Vagina (tissue), 2 donors: ENCODE results near the gene AADACL3. TPM values are rescaled to one million over a fixed set of nuclear protein-coding genes. Genes with fewer than 3 reads are reported as not detected.

ENCODE experiments used
- DNase-seq, 2 donors: peaks; one replicate each; pipeline ENCODE4 v3.0.0-alpha.2; 2017; ENCODE audit errors: extremely low spot score in 2 of 2
- H3K27ac ChIP-seq: fragments of 200-600 bp; sonication (generic); one replicate; pipeline ENCODE4 v1.5.1; 2019
- H3K27me3 ChIP-seq: fragments of 200-600 bp; sonication (generic); one replicate; pipeline ENCODE4 v1.5.1; 2019
- H3K36me3 ChIP-seq, 2 donors: fragments of 200-600 bp; sonication (generic); one replicate each; pipeline ENCODE4 v1.5.1; 2017 to 2019
- H3K4me1 ChIP-seq: fragments of 200-600 bp; sonication (generic); one replicate; pipeline ENCODE4 v1.5.1; 2019
- H3K4me3 ChIP-seq, 2 donors: fragments of 200-600 bp; sonication (generic); 1 replicate in 1 of 2; 2 replicates in 1 of 2; pipeline ENCODE4 v1.5.1; 2016 to 2019
- H3K9me3 ChIP-seq: fragments of 200-600 bp; sonication (generic); one replicate; pipeline ENCODE4 v1.5.1; 2019
- POLR2A ChIP-seq, 2 donors: fragments of 450-650 bp; IDR thresholded peaks; one replicate each; pipeline ENCODE4 v1.6.1; 2017; ENCODE audit warnings: antibody characterized with exemption in 2 of 2, mild to moderate bottlenecking in 2 of 2, moderate library complexity in 2 of 2
- POLR2AphosphoS5 ChIP-seq, 2 donors: sonication (generic); formaldehyde crosslinking; IDR thresholded peaks; one replicate each; pipeline ENCODE4 v1.9.0; 2017; ENCODE audit warnings: antibody characterized with exemption in 2 of 2, mild to moderate bottlenecking in 2 of 2, low read depth in 1 of 2; ENCODE audit not compliant: insufficient read depth in 1 of 2
- intact Hi-C: fragments of 100-400 bp; cut with DNase I; formaldehyde crosslinking; loops from one replicate; pipeline ENCODE4 v1.15.1; 2023
- total RNA-seq: library from RNA; depleted of rRNA; stranded (reverse); fragments of >200 nt; gene quantifications from one replicate; pipeline ENCODE4 v1.2.3, GENCODE V29; 2016
- TF ChIP-seq, protein P1 (sequence below), 3 experiments: fragments of 450-650 bp in 2 of 3; fragments of 200-600 bp in 1 of 3; sonication (generic) in 1 of 3; IDR thresholded peaks; one replicate each; pipeline ENCODE4 v1.5.1; 2017 to 2019; ENCODE audit warnings: antibody characterized with exemption in 3 of 3, mild to moderate bottlenecking in 2 of 3, moderate library complexity in 2 of 3

AADACL3 gene
- total RNA-seq, 1 donor from 2014 or later, result not detected

DNA sequence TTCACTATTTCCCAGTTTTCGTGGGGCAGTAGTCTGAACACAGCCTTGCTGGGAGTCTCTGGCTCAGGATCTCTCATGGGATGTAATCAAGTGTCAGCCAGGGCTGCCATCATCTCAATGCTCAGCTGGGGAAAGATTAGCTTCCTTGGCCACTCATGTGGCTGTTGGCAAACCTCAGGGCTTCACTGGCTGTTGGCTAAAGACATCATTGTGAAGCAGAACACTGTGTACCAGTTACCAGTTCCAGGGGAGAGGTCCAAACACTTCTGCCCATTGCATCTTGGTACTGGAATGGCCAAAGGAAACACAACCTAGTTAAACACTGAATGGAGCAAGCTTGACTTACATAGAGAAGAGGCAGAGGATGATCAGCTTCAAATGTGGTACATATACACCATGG is 38.3 kb upstream of the AADACL3 start:
- intact Hi-C loops, result no loop called here
- TF ChIP-seq POLR2A (IDR thresholded peaks at IDR 0.05), result no peak
- Histone ChIP-seq H3K4me3 (no peak overlapping the region), H3K4me1 (no peaks in the 10 kb centered on the region), H3K9me3 (no peaks in the 10 kb centered on the region), H3K36me3 (no peaks in the 10 kb centered on the region), H3K27ac (no peak overlapping the region), H3K27me3 (no peaks in the 10 kb centered on the region)
- DNase-seq, result no peak

DNA sequence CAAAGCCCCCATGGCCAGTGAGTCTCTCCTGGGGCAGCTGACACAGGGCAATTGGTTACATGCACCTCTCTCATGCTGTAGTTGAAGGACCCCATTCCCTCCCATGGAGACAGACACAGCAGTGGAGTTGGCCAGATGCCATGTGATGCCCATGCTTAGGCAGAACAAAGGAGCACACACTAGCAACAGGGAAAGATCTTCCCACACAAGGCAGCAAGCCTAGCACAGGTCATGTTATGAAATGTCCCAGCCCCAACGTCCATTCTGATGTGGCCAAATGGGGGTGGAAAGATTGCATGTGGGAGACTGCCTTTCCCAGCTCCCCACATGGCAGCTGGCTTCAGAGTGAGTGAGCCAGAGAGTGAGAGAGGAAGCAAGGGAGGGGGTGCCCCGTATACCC is 37.6 kb upstream of the AADACL3 start:
- Histone ChIP-seq H3K4me1 (no peaks in the 10 kb centered on the region), H3K36me3 (no peaks in the 10 kb centered on the region), H3K4me3 (no peak overlapping the region), H3K9me3 (no peaks in the 10 kb centered on the region), H3K27me3 (no peaks in the 10 kb centered on the region), H3K27ac (no peak overlapping the region)
- intact Hi-C loops, result no loop called here
- TF ChIP-seq POLR2AphosphoS5 (IDR thresholded peaks at IDR 0.05; ENCODE audit: insufficient read depth in 1 of 2, low read depth in 1 of 2), result no peak
- TF ChIP-seq, protein P1, sequence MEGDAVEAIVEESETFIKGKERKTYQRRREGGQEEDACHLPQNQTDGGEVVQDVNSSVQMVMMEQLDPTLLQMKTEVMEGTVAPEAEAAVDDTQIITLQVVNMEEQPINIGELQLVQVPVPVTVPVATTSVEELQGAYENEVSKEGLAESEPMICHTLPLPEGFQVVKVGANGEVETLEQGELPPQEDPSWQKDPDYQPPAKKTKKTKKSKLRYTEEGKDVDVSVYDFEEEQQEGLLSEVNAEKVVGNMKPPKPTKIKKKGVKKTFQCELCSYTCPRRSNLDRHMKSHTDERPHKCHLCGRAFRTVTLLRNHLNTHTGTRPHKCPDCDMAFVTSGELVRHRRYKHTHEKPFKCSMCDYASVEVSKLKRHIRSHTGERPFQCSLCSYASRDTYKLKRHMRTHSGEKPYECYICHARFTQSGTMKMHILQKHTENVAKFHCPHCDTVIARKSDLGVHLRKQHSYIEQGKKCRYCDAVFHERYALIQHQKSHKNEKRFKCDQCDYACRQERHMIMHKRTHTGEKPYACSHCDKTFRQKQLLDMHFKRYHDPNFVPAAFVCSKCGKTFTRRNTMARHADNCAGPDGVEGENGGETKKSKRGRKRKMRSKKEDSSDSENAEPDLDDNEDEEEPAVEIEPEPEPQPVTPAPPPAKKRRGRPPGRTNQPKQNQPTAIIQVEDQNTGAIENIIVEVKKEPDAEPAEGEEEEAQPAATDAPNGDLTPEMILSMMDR (IDR thresholded peaks at IDR 0.05), result no peak
- no peak for TF ChIP-seq POLR2A (IDR thresholded peaks at IDR 0.05)
- no peak for DNase-seq

DNA sequence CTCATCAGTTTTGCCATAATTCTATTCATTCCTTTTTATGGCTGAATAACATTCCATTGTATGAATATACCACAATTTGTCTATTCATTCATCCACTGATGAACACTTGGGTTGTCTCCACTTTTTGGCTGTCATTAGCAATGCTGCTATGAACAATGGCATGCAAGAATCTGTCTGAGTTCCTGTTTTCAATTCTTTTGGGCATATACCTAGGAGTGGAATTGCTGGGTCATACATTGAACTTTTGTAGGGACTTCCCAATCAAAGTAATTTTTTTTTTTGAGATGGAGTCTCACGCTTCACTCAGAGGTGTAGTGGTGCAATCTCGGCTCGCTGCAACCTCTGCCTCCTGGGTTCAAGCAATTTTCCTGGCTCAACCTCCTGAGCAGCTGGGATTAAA is 37.1 kb upstream of the AADACL3 start:
- Histone ChIP-seq H3K27ac (no peak overlapping the region), H3K36me3 (no peaks in the 10 kb centered on the region), H3K27me3 (no peaks in the 10 kb centered on the region), H3K4me3 (no peak overlapping the region), H3K9me3 (no peaks in the 10 kb centered on the region), H3K4me1 (no peaks in the 10 kb centered on the region)
- TF ChIP-seq POLR2A (IDR thresholded peaks at IDR 0.05) (no peak), POLR2AphosphoS5 (IDR thresholded peaks at IDR 0.05; ENCODE audit: insufficient read depth in 1 of 2, low read depth in 1 of 2) (no peak)
- TF ChIP-seq, protein P1 (IDR thresholded peaks at IDR 0.05), result no peak
- DNase-seq, result no peak
- intact Hi-C loops, result no loop called here

DNA sequence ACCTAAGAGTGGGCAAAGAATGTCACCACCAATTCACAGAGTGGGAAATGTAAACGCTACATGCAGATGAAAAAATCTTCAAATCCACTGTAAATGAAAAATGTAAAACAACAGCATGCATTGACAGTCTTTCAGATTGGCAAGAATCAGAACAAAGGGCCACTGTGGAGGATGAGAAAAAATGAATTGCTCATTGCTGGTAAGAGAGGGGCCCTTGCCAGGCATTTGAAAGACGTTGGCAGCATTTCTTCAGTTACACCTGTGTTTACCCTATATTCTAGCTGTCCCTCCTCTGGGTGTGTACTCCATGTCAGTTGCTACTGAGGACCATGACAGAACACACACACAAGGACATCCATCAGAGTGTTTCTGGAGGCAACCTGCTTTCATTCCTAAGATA is 25.8 kb upstream of the AADACL3 start:
- Histone ChIP-seq H3K27ac (no peak overlapping the region), H3K27me3 (no peaks in the 10 kb centered on the region), H3K4me3 (no peak overlapping the region), H3K9me3 (no peaks in the 10 kb centered on the region), H3K4me1 (no peaks in the 10 kb centered on the region), H3K36me3 (no peaks in the 10 kb centered on the region)
- DNase-seq, result no peak
- TF ChIP-seq POLR2A (IDR thresholded peaks at IDR 0.05) (no peak), POLR2AphosphoS5 (IDR thresholded peaks at IDR 0.05; ENCODE audit: insufficient read depth in 1 of 2, low read depth in 1 of 2) (no peak)
- TF ChIP-seq, protein P1 (IDR thresholded peaks at IDR 0.05), result no peak
- intact Hi-C loops, result no loop called here

DNA sequence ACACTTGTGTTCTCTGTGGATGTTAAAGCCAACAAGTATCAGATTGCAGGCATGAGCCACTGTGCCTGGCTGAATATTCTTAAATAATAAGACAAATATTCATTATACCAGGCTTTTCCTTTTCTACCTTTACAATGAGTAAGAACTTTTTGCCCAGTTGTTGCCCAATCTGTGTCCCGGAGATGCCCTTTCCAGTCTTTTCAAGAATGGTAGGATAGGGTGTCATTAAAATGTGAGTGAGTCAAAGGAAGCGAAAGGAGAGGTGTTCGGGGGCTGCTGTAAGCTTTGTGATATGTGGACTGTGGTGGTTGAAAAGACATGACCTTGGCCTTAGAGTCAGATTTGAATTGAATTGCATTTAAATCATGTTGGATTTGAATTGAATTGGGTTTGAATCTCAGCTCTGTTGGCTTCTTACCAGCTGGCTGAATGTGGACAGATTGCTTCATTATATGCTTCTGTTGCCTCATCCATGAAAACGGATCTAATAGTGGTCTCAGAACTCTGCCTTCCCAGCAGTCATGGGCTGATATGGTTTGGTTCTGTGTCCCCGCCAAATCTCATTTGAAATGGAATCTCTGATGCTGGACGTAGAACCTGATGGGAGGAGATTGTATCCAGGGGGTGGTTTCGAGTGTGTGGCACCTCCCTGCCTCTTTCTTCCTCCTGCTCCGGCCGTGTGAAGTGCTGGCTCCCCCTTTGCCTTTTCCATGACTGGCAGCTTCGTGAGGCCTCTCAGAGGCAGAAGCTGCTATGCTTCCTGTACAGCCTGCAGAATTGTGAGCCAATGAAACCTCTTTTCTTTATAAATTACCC is 22.7 kb upstream of the AADACL3 start:
- Histone ChIP-seq H3K4me3 (no peak overlapping the region), H3K27me3 (no peaks in the 10 kb centered on the region), H3K4me1 (no peaks in the 10 kb centered on the region), H3K27ac (no peak overlapping the region), H3K9me3 (no peaks in the 10 kb centered on the region), H3K36me3 (no peaks in the 10 kb centered on the region)
- DNase-seq, result no peak
- no peak for TF ChIP-seq POLR2A (IDR thresholded peaks at IDR 0.05)
- TF ChIP-seq, protein P1 (IDR thresholded peaks at IDR 0.05), result no peak
- intact Hi-C loops, result no loop called here
